Mesenchymal stem cell (in vitro differentiated cells and primary cell): ENCODE measurements around the gene TP53AIP1.

ENCODE experiments used
- DNase-seq: peaks from one replicate; pipeline ENCODE4 v3.0.0-alpha.2; 2013
- H2AFZ ChIP-seq: one replicate; pipeline ENCODE4 v1.6.1; 2013; ENCODE audit warnings: low read depth, mild to moderate bottlenecking, control low read depth, inconsistent platforms, low read length, moderate library complexity
- H2AK5ac ChIP-seq: 2 replicates; pipeline ENCODE4 v1.6.1; 2013; ENCODE audit warnings: low read length, moderate library complexity, mild to moderate bottlenecking, inconsistent platforms; ENCODE audit not compliant: severe bottlenecking
- H2BK120ac ChIP-seq: one replicate; pipeline ENCODE4 v1.6.1; 2013; ENCODE audit warnings: low read depth, mild to moderate bottlenecking, inconsistent platforms, low read length, moderate library complexity
- H2BK12ac ChIP-seq, 2 experiments: one replicate each; pipeline ENCODE4 v1.6.1; 2013; ENCODE audit warnings: inconsistent platforms in 2 of 2, low read length in 2 of 2, mild to moderate bottlenecking in 2 of 2, moderate library complexity in 2 of 2, control low read depth in 1 of 2
- H2BK15ac ChIP-seq: one replicate; pipeline ENCODE4 v1.6.1; 2013; ENCODE audit warnings: mild to moderate bottlenecking, low read depth, inconsistent platforms; ENCODE audit not compliant: poor library complexity, severe bottlenecking
- H2BK5ac ChIP-seq: 2 replicates; pipeline ENCODE4 v1.6.1; 2013; ENCODE audit warnings: low read depth, mild to moderate bottlenecking, low read length, control low read depth, inconsistent platforms; ENCODE audit not compliant: poor library complexity, severe bottlenecking
- H3K14ac ChIP-seq, 2 experiments: one replicate each; pipeline ENCODE4 v1.6.1; 2013; ENCODE audit warnings: inconsistent platforms in 2 of 2, low read length in 2 of 2, control low read depth in 1 of 2, mild to moderate bottlenecking in 1 of 2, moderate library complexity in 1 of 2
- H3K18ac ChIP-seq, 2 experiments: one replicate each; pipeline ENCODE4 v1.6.1; 2013; ENCODE audit warnings: inconsistent platforms in 2 of 2, low read length in 2 of 2, control low read depth in 1 of 2, low read depth in 1 of 2, mild to moderate bottlenecking in 1 of 2
- H3K23ac ChIP-seq, 2 experiments: one replicate each; pipeline ENCODE4 v1.6.1; 2013; ENCODE audit warnings: inconsistent platforms in 2 of 2, low read length in 2 of 2, mild to moderate bottlenecking in 2 of 2, moderate library complexity in 2 of 2, control low read depth in 1 of 2
- H3K27ac ChIP-seq: 2 replicates; pipeline ENCODE4 v1.5.1; 2013; ENCODE audit warnings: mild to moderate bottlenecking, moderate library complexity, low read length, control low read depth, inconsistent platforms; ENCODE audit not compliant: poor library complexity, severe bottlenecking
- H3K27me3 ChIP-seq, 2 experiments: 2 replicates each; pipeline versions ENCODE4 v1.6.1 to v1.7.0; 2013; ENCODE audit warnings: low read length in 2 of 2, mild to moderate bottlenecking in 2 of 2, moderate library complexity in 2 of 2, control low read depth in 1 of 2, inconsistent platforms in 1 of 2; ENCODE audit not compliant: control insufficient read depth in 1 of 2, insufficient read depth in 1 of 2
- H3K36me3 ChIP-seq, 2 experiments: 2 replicates each; pipeline versions ENCODE4 v1.6.1 to v1.7.0; 2013; ENCODE audit warnings: low read length in 2 of 2, control low read depth in 1 of 2, inconsistent platforms in 1 of 2, low read depth in 1 of 2, mild to moderate bottlenecking in 1 of 2; ENCODE audit not compliant: insufficient read depth in 2 of 2, control insufficient read depth in 1 of 2
- H3K4ac ChIP-seq, 2 experiments: one replicate each; pipeline ENCODE4 v1.6.1; 2013; ENCODE audit warnings: inconsistent platforms in 2 of 2, low read length in 2 of 2, mild to moderate bottlenecking in 2 of 2, moderate library complexity in 2 of 2, control low read depth in 1 of 2, low read depth in 1 of 2
- H3K4me1 ChIP-seq: 2 replicates; pipeline ENCODE4 v1.6.1; 2013; ENCODE audit warnings: low read depth, low read length, control low read depth; ENCODE audit not compliant: control insufficient read depth, insufficient read depth
- H3K4me2 ChIP-seq: 2 replicates; pipeline ENCODE4 v1.6.1; 2013; ENCODE audit warnings: low read length, mild to moderate bottlenecking, inconsistent platforms; ENCODE audit not compliant: poor library complexity, severe bottlenecking
- H3K4me3 ChIP-seq, 2 experiments: 2 replicates each; pipeline versions ENCODE4 v1.5.1 to v1.7.0; 2013; ENCODE audit warnings: low read length in 2 of 2, mild to moderate bottlenecking in 2 of 2, control low read depth in 1 of 2, low read depth in 1 of 2; ENCODE audit not compliant: insufficient read depth in 1 of 2
- H3K79me1 ChIP-seq: replicated peaks from 2 replicates; pipeline ENCODE4 v1.6.1; 2013; ENCODE audit warnings: mild to moderate bottlenecking, control low read depth, low read length, inconsistent platforms; ENCODE audit not compliant: poor library complexity, severe bottlenecking
- H3K9ac ChIP-seq: 2 replicates; pipeline ENCODE4 v1.7.0; 2013; ENCODE audit warnings: mild to moderate bottlenecking, low read length, moderate library complexity
- H3K9me3 ChIP-seq: 2 replicates; pipeline ENCODE4 v1.7.0; 2013; ENCODE audit warnings: mild to moderate bottlenecking, low read length; ENCODE audit not compliant: control insufficient read depth
- H4K8ac ChIP-seq: one replicate; pipeline ENCODE4 v1.6.1; 2013; ENCODE audit warnings: inconsistent platforms, mild to moderate bottlenecking, low read length, moderate library complexity
- H4K91ac ChIP-seq: one replicate; pipeline ENCODE4 v1.6.1; 2013; ENCODE audit warnings: mild to moderate bottlenecking, low read length, inconsistent platforms
- WGBS: methylation state at CpG from one replicate; pipeline ENCODE4 v1.1.7; 2013; ENCODE audit warnings: mixed read lengths; 5-methylcytosine and 5-hydroxymethylcytosine counted together

The TP53AIP1 gene

GRCh38 chr11:128903248-128904061, 39.2 kb downstream of the TP53AIP1 start:
- Histone ChIP-seq H3K4me1 (peaks cover 21% of the 10 kb centered on the region), H3K79me1 (no peaks in the 10 kb centered on the region), H3K27me3 (peaks cover 0 to 61% of the 10 kb centered on the region in 2 experiments), H3K4ac (no peak overlapping the region), H3K4me2 (no peak overlapping the region), H3K4me3 (no peak overlapping the region), H3K14ac (no peak overlapping the region), H2AFZ (no peak overlapping the region), H3K9me3 (no peaks in the 10 kb centered on the region), H2BK12ac (no peak overlapping the region), H3K27ac (no peak overlapping the region), H3K18ac (peak overlapping the region in 1 of 2 experiments; percentile 63), H4K91ac (no peak overlapping the region), H3K36me3 (no peaks in the 10 kb centered on the region), H2BK120ac (no peak overlapping the region), H3K23ac (no peak overlapping the region), H2BK15ac (no peak overlapping the region), H4K8ac (no peak overlapping the region), H2BK5ac (no peak overlapping the region), H2AK5ac (no peak overlapping the region), H3K9ac (no peak overlapping the region)
- DNase-seq, result no peak
- 21% methylated on average over 14 of the region's 17 CpGs for WGBS

DNA sequence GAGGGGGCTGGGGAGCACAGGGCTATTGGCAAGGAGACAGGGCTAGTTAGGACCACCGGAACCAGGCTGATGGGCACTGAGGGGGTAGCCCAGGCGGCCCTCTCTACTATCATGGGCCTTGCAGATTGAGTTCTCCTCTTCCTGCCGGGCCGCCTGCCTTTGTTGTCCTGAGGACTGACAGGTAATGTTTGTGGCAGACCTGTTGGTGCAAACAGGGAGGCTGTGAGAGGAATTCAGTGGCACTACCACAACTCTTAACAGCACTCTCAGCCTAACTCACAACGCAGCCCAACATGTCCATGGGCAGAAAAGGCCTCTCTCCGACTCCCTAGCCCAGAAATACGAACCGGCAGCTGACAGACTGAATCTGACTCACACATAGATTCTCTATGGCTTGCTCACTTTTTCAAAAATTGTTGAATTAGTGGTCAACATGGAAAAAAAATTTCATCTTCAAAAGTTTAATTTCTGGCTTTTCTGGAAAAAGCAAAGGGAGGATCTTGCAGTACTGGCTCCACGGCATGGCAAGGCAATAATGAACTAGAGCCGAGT, 40.1 kb downstream of the TP53AIP1 start:
- 53% methylated on average over 3 of the region's 10 CpGs for WGBS

GRCh38 chr11:128901653-128902514, 40.8 kb downstream of the TP53AIP1 start:
- no peak overlapping the region for H4K91ac ChIP-seq
- H2BK5ac ChIP-seq, result no peak overlapping the region
- no peak overlapping the region for H3K4ac ChIP-seq
- no peak overlapping the region for H4K8ac ChIP-seq
- H3K9ac ChIP-seq, result peak overlapping the region; percentile 49
- no peak overlapping the region for H3K23ac ChIP-seq
- H3K79me1 ChIP-seq, result no peaks in the 10 kb centered on the region
- H3K4me2 ChIP-seq, result no peak overlapping the region
- H3K4me1 ChIP-seq, result peaks cover 21% of the 10 kb centered on the region
- no peaks in the 10 kb centered on the region for H3K36me3 ChIP-seq
- peaks cover 0 to 51% of the 10 kb centered on the region in 2 experiments for H3K27me3 ChIP-seq
- H2AK5ac ChIP-seq, result no peak overlapping the region
- WGBS, result 28% methylated on average over 29 of the region's 29 CpGs
- no peak overlapping the region for H3K14ac ChIP-seq
- H3K18ac ChIP-seq, result no peak overlapping the region
- no peak overlapping the region for H2BK12ac ChIP-seq
- H3K27ac ChIP-seq, result no peak overlapping the region
- peak overlapping the region; percentile 17 for H2BK15ac ChIP-seq
- H2BK120ac ChIP-seq, result no peak overlapping the region
- H2AFZ ChIP-seq, result no peak overlapping the region
- no peaks in the 10 kb centered on the region for H3K9me3 ChIP-seq
- H3K4me3 ChIP-seq, result no peak overlapping the region
- no peak for DNase-seq

More for the DNA sequence above, 40.1 kb downstream of the TP53AIP1 start:
- no peak overlapping the region for H2AFZ ChIP-seq
- H4K91ac ChIP-seq, result no peak overlapping the region
- no peak overlapping the region for H3K4ac ChIP-seq
- DNase-seq, result no peak
- no peak overlapping the region for H3K27ac ChIP-seq
- H2BK120ac ChIP-seq, result no peak overlapping the region
- H3K4me2 ChIP-seq, result no peak overlapping the region
- H3K36me3 ChIP-seq, result no peaks in the 10 kb centered on the region
- no peak overlapping the region for H3K14ac ChIP-seq
- H3K9ac ChIP-seq, result peak overlapping the region; percentile 49
- no peaks in the 10 kb centered on the region for H3K9me3 ChIP-seq
- H2BK5ac ChIP-seq, result no peak overlapping the region
- H2BK12ac ChIP-seq, result no peak overlapping the region
- peaks cover 0 to 59% of the 10 kb centered on the region in 2 experiments for H3K27me3 ChIP-seq
- H3K4me1 ChIP-seq, result peaks cover 21% of the 10 kb centered on the region
- H3K79me1 ChIP-seq, result no peaks in the 10 kb centered on the region
- H3K18ac ChIP-seq, result no peak overlapping the region
- no peak overlapping the region for H3K4me3 ChIP-seq
- H3K23ac ChIP-seq, result no peak overlapping the region
- H2BK15ac ChIP-seq, result no peak overlapping the region
- no peak overlapping the region for H4K8ac ChIP-seq
- no peak overlapping the region for H2AK5ac ChIP-seq

- no peak overlapping the region for H3K18ac ChIP-seq
- H2AK5ac ChIP-seq, result no peak overlapping the region
- no peak overlapping the region for H4K8ac ChIP-seq
- H3K4me1 ChIP-seq, result peaks cover 21% of the 10 kb centered on the region
- peaks cover 0 to 49% of the 10 kb centered on the region in 2 experiments for H3K27me3 ChIP-seq
- H3K9me3 ChIP-seq, result no peaks in the 10 kb centered on the region
- no peak overlapping the region for H2BK120ac ChIP-seq
- H3K23ac ChIP-seq, result peak overlapping the region in 1 of 2 experiments; percentile 14
- H3K27ac ChIP-seq, result no peak overlapping the region
- no peak overlapping the region for H2AFZ ChIP-seq
- no peak overlapping the region for H3K4ac ChIP-seq
- no peak overlapping the region for H2BK12ac ChIP-seq
- no peak overlapping the region for H2BK5ac ChIP-seq
- H3K4me2 ChIP-seq, result no peak overlapping the region
- no peak overlapping the region for H4K91ac ChIP-seq
- no peak overlapping the region for H3K14ac ChIP-seq
- no peak overlapping the region for H2BK15ac ChIP-seq
- no peak overlapping the region for H3K9ac ChIP-seq
- H3K4me3 ChIP-seq, result no peak overlapping the region
- H3K79me1 ChIP-seq, result no peaks in the 10 kb centered on the region
- H3K36me3 ChIP-seq, result no peaks in the 10 kb centered on the region
- no peak for DNase-seq
- 82% methylated on average over 4 of the region's 4 CpGs for WGBS
Observed at GRCh38 chr11:128900468-128900867, 42.2 kb downstream of the TP53AIP1 start.
